GM23338 (cell line): Measurements from ENCODE around the gene SNX15. TPM values are rescaled to one million over a fixed set of nuclear protein-coding genes. Genes with fewer than 3 reads are reported as not detected.

Experiments used
- ATAC-seq: fragments of 200-7000 bp; cut with Tn5 transposase; 3 replicates; pipeline ENCODE4 v1.9.1; 2020
- DNase-seq: peaks from one replicate; pipeline ENCODE4 v3.0.0-alpha.2; 2015; ENCODE audit warnings: low spot score
- H2AFZ ChIP-seq: fragments of 200-600 bp; sonication (generic); 2 replicates; pipeline ENCODE4 v1.8.0; 2016; ENCODE audit warnings: antibody characterized with exemption, mild to moderate bottlenecking, moderate library complexity
- H3F3A ChIP-seq: fragments of 200-600 bp; sonication (generic); replicated peaks from 2 replicates; pipeline ENCODE4 v1.8.0; 2017; ENCODE audit warnings: antibody characterized with exemption, mixed run types, low read depth
- H3K27ac ChIP-seq: fragments of 200-600 bp; sonication (generic); 2 replicates; pipeline ENCODE4 v1.6.1; 2016; ENCODE audit warnings: low read depth
- H3K27me3 ChIP-seq: fragments of 200-600 bp; sonication (generic); 2 replicates; pipeline ENCODE4 v1.8.0; 2016; ENCODE audit warnings: mild to moderate bottlenecking, mixed run types, moderate library complexity; ENCODE audit not compliant: insufficient read depth
- H3K36me3 ChIP-seq: fragments of 200-600 bp; sonication (generic); 2 replicates; pipeline ENCODE4 v1.8.0; 2016; ENCODE audit warnings: mild to moderate bottlenecking; ENCODE audit not compliant: insufficient read depth
- H3K4me1 ChIP-seq: fragments of 200-600 bp; sonication (generic); 2 replicates; pipeline ENCODE4 v1.8.0; 2016; ENCODE audit warnings: mild to moderate bottlenecking, moderate library complexity; ENCODE audit not compliant: insufficient read depth
- H3K4me2 ChIP-seq: fragments of 200-600 bp; sonication (generic); 2 replicates; pipeline ENCODE4 v1.7.1; 2017; ENCODE audit warnings: mixed run types
- H3K4me3 ChIP-seq: fragments of 200-600 bp; sonication (generic); 2 replicates; pipeline ENCODE4 v1.6.1; 2016; ENCODE audit warnings: mixed run types
- H3K79me2 ChIP-seq: fragments of 200-600 bp; sonication (generic); replicated peaks from 2 replicates; pipeline ENCODE4 v1.8.0; 2017; ENCODE audit warnings: mild to moderate bottlenecking; ENCODE audit not compliant: insufficient read depth
- H3K9me2 ChIP-seq: fragments of 200-600 bp; sonication (generic); 2 replicates; pipeline ENCODE4 v1.8.0; 2017; ENCODE audit not compliant: insufficient read depth
- H4K20me1 ChIP-seq: fragments of 200-600 bp; sonication (generic); replicated peaks from 2 replicates; pipeline ENCODE4 v1.8.0; 2017; ENCODE audit warnings: mild to moderate bottlenecking; ENCODE audit not compliant: insufficient read depth
- H3K27ac Mint-ChIP-seq: 2 replicates; pipeline ENCODE4 v1.8.0; 2020; ENCODE audit warnings: inconsistent platforms, mild to moderate bottlenecking, moderate library complexity, mixed read lengths
- H3K27me3 Mint-ChIP-seq: 3 replicates; pipeline ENCODE4 v1.8.0; 2022; ENCODE audit warnings: low read depth, mild to moderate bottlenecking, moderate library complexity, mixed read lengths, inconsistent platforms; ENCODE audit not compliant: insufficient read depth, poor library complexity
- H3K36me3 Mint-ChIP-seq: 3 replicates; pipeline ENCODE4 v1.8.0; 2021; ENCODE audit warnings: low read depth, mild to moderate bottlenecking, inconsistent platforms, moderate library complexity, mixed read lengths
- H3K4me1 Mint-ChIP-seq: 3 replicates; pipeline ENCODE4 v1.8.0; 2020; ENCODE audit warnings: mild to moderate bottlenecking, inconsistent platforms, mixed read lengths
- H3K4me3 Mint-ChIP-seq: 3 replicates; pipeline ENCODE4 v1.8.0; 2021; ENCODE audit warnings: moderate library complexity, mild to moderate bottlenecking, inconsistent platforms, mixed read lengths
- H3K9me3 Mint-ChIP-seq: 3 replicates; pipeline ENCODE4 v1.8.0; 2020; ENCODE audit warnings: moderate library complexity, mild to moderate bottlenecking, inconsistent platforms, mixed read lengths
- CREB1 ChIP-seq: fragments of 250-450 bp; sonication (Bioruptor Pico); IDR thresholded peaks from 2 replicates; pipeline ENCODE4 v1.5.0; 2020; ENCODE audit warnings: low read depth, mild to moderate bottlenecking, moderate library complexity
- CTCF ChIP-seq, 2 experiments: fragments of 200-600 bp in 1 of 2; sonication (generic) in 1 of 2; conservative IDR thresholded peaks; 2 replicates each; pipeline versions ENCODE4 v1.5.1 to v1.6.1; 2016 to 2017; ENCODE audit warnings: antibody characterized with exemption in 2 of 2, low read depth in 2 of 2, mild to moderate bottlenecking in 2 of 2, moderate library complexity in 1 of 2
- ETS1 ChIP-seq: IDR thresholded peaks from 2 replicates; pipeline ENCODE4 v1.6.1; 2016; ENCODE audit warnings: antibody characterized with exemption
- EZH2 ChIP-seq: fragments of 200-600 bp; sonication (generic); IDR thresholded peaks from one replicate; pipeline ENCODE4 v1.8.0; 2017; ENCODE audit warnings: antibody characterized with exemption, mild to moderate bottlenecking, low read depth; ENCODE audit not compliant: unreplicated experiment
- EZH2phosphoT487 ChIP-seq: fragments of 200-600 bp; sonication (generic); IDR thresholded peaks from one replicate; pipeline ENCODE4 v1.8.1; 2018; ENCODE audit warnings: antibody characterized with exemption; ENCODE audit not compliant: unreplicated experiment
- JUNB ChIP-seq: IDR thresholded peaks from one replicate; pipeline ENCODE4 v1.6.1; 2016; ENCODE audit warnings: antibody characterized with exemption; ENCODE audit not compliant: unreplicated experiment
- NANOG ChIP-seq: IDR thresholded peaks from 2 replicates; pipeline ENCODE4 v1.6.1; 2016; ENCODE audit warnings: antibody characterized with exemption, borderline replicate concordance
- POLR2AphosphoS5 ChIP-seq: IDR thresholded peaks from 2 replicates; pipeline ENCODE4 v1.6.1; 2016; ENCODE audit warnings: antibody characterized with exemption, low read depth
- REST ChIP-seq: IDR thresholded peaks from one replicate; pipeline ENCODE4 v1.6.1; 2018; ENCODE audit warnings: antibody characterized with exemption; ENCODE audit not compliant: unreplicated experiment
- STAT1 ChIP-seq: IDR thresholded peaks from one replicate; pipeline ENCODE4 v1.6.1; 2016; ENCODE audit warnings: antibody characterized with exemption; ENCODE audit not compliant: unreplicated experiment
- ZNF114 ChIP-seq: fragments of 250-450 bp; sonication (Bioruptor Pico); IDR thresholded peaks from 2 replicates; pipeline ENCODE4 v1.5.0; 2020; ENCODE audit warnings: mild to moderate bottlenecking, moderate library complexity
- ZNF462 ChIP-seq: fragments of 250-450 bp; sonication (Bioruptor Pico); IDR thresholded peaks from 2 replicates; pipeline ENCODE4 v1.5.0; 2020; ENCODE audit warnings: mild to moderate bottlenecking, moderate library complexity
- polyA plus RNA-seq: library from polyadenylated mRNA; unstranded; fragments of >200 nt; fragmentation: Nextera tagmentation; extraction: Ambion mirVana; gene quantifications from 2 replicates; pipeline ENCODE4 v1.2.1, GENCODE V29; 2016
- total RNA-seq: library from RNA; depleted of rRNA; stranded (reverse); fragments of >200 nt; shearing (Covaris generic); gene quantifications from 2 replicates; pipeline ENCODE4 v1.2.3, GENCODE V29; 2014

The SNX15 gene
- total and polyA plus RNA-seq, 2 experiments from 2014 or later, result 13.0 to 21.4 TPM

GRCh38 chr11:64998141-64998540 is 29.1 kb upstream of the SNX15 start:
- Mint-ChIP-seq H3K27me3 (peaks cover 8% of the 10 kb centered on the region), H3K4me1 (peaks cover 14% of the 10 kb centered on the region), H3K36me3 (no peaks in the 10 kb centered on the region), H3K4me3 (peak overlapping the region; percentile 53; the same call in 1 of the 3 replicates), H3K9me3 (no peaks in the 10 kb centered on the region), H3K27ac (no peak overlapping the region)
- Histone ChIP-seq H3K4me1 (peaks cover 11% of the 10 kb centered on the region), H3F3A (no peaks in the 10 kb centered on the region), H3K4me2 (no peak overlapping the region), H3K36me3 (no peaks in the 10 kb centered on the region), H3K9me2 (no peaks in the 10 kb centered on the region), H4K20me1 (no peaks in the 10 kb centered on the region), H3K79me2 (no peaks in the 10 kb centered on the region), H3K27ac (no peak overlapping the region), H3K4me3 (no peak overlapping the region), H3K27me3 (no peaks in the 10 kb centered on the region), H2AFZ (peak overlapping the region; percentile 9; the same call in 1 of the 2 replicates)
- TF ChIP-seq EZH2phosphoT487, result no peak
- no peak for TF ChIP-seq JUNB
- TF ChIP-seq NANOG, result no peak
- TF ChIP-seq ETS1, result no peak
- no peak for TF ChIP-seq CREB1 (CRISPR knock-in tag)
- TF ChIP-seq REST, result no peak
- TF ChIP-seq ZNF462 (CRISPR knock-in tag), result no peak
- TF ChIP-seq POLR2AphosphoS5, result no peak
- TF ChIP-seq ZNF114 (CRISPR knock-in tag), result no peak
- no peak for TF ChIP-seq STAT1
- TF ChIP-seq CTCF (conservative IDR thresholded peaks at IDR 0.05; ENCODE audit: low read depth in 2 of 2), result no peak
- no peak for TF ChIP-seq EZH2
- ATAC-seq (no peak), DNase-seq (peak; percentile 40)
